HepG2 (cell line): ENCODE measurements around the gene TRMT2A. TPM values are rescaled to one million over a fixed set of nuclear protein-coding genes. Genes with fewer than 3 reads are reported as not detected.
A peak's percentile ranks its signal among the peaks of the same experiment; 100 is the strongest.

Experiments used
- ATAC-seq: fragments of 200-7000 bp; cut with Tn5 transposase; 3 replicates; pipeline ENCODE4 v1.9.1; 2020; ENCODE audit warnings: mild to moderate bottlenecking, moderate library complexity
- BruUV-seq: library from RNA; stranded (reverse); fragments of 400-500 nt; replicated peaks from 2 replicates; lab custom pipeline; 2021; lab: Mats Ljungman, UMichigan
- CTCF ChIA-PET: fragments of 300-600 bp; formaldehyde crosslinking; extraction: SDS; loops from one replicate; lab custom pipeline; 2021; ENCODE audit warnings: low total read pairs, inconsistent platforms, low intra/inter-chr PET ratio; lab: Yijun Ruan, JAX
- POLR2A ChIA-PET: fragments of 350-600 bp; sonication (Branson Sonifier 250); formaldehyde crosslinking; loops from one replicate; lab custom pipeline; 2020; ENCODE audit warnings: antibody characterized with exemption, inconsistent platforms; lab: Yijun Ruan, JAX
- DNase-seq: peaks from one replicate; pipeline ENCODE4 v3.0.0-alpha.2; 2015; ENCODE audit warnings: low spot score
- FAIRE-seq: peaks from 3 replicates; lab custom pipeline; 2011; peaks lifted over from hg19 to GRCh38; lab: Jason Lieb, UNC
- H2AFZ ChIP-seq: one replicate; pipeline ENCODE4 v1.6.1; 2011; ENCODE audit warnings: low read length, inconsistent platforms
- H3K27ac ChIP-seq: fragments of 300-600 bp; 3 replicates; pipeline ENCODE4 v1.8.0; 2011; ENCODE audit warnings: mixed run types, mild to moderate bottlenecking, mixed read lengths, low read length, inconsistent platforms; ENCODE audit not compliant: insufficient read depth; ENCODE audit errors: extremely low read length
- H3K27me3 ChIP-seq, 2 experiments: fragments of 200-600 bp in 1 of 2; 2 replicates in 1 of 2; 3 replicates in 1 of 2; pipeline versions ENCODE4 v1.6.0 to v1.8.0; 2011; ENCODE audit warnings: low read length in 2 of 2, mild to moderate bottlenecking in 2 of 2, moderate library complexity in 2 of 2, inconsistent platforms in 1 of 2; ENCODE audit not compliant: insufficient read depth in 2 of 2, control insufficient read depth in 1 of 2
- H3K36me3 ChIP-seq, 2 experiments: fragments of 200-600 bp in 1 of 2; replicated peaks in 1 of 2; 2 replicates in 1 of 2; 3 replicates in 1 of 2; pipeline versions ENCODE4 v1.5.1 to v1.8.0; 2011; ENCODE audit warnings: low read length in 2 of 2, inconsistent platforms in 1 of 2; ENCODE audit not compliant: insufficient read depth in 2 of 2, control insufficient read depth in 1 of 2
- H3K4me1 ChIP-seq: 2 replicates; pipeline ENCODE4 v1.5.1; 2012; ENCODE audit warnings: low read length, inconsistent platforms; ENCODE audit not compliant: insufficient read depth
- H3K4me2 ChIP-seq: 2 replicates; pipeline ENCODE4 v1.6.0; 2011; ENCODE audit warnings: low read depth, low read length, inconsistent platforms
- H3K4me3 ChIP-seq, 3 experiments: fragments of 200-600 bp in 1 of 3; sonication (generic), shearing (Covaris generic) in 1 of 3; replicated peaks in 1 of 3; 2 replicates each; pipeline ENCODE4 v1.5.1; 2011 to 2016; ENCODE audit warnings: low read length in 3 of 3, inconsistent platforms in 2 of 3, low read depth in 2 of 3, mild to moderate bottlenecking in 2 of 3, control low read depth in 1 of 3, mixed read lengths in 1 of 3; ENCODE audit not compliant: insufficient read depth in 1 of 3
- H3K79me2 ChIP-seq: one replicate; pipeline ENCODE4 v1.6.1; 2011; ENCODE audit warnings: low read length, inconsistent platforms; ENCODE audit not compliant: insufficient read depth
- H3K9ac ChIP-seq: 2 replicates; pipeline ENCODE4 v1.6.0; 2011; ENCODE audit warnings: mild to moderate bottlenecking, low read depth, low read length, inconsistent platforms; ENCODE audit not compliant: insufficient read depth
- H3K9me3 ChIP-seq: 2 replicates; pipeline ENCODE4 v1.5.1; 2012; ENCODE audit warnings: mild to moderate bottlenecking, low read length
- H4K20me1 ChIP-seq: 2 replicates; pipeline ENCODE4 v1.6.0; 2011; ENCODE audit warnings: inconsistent platforms, mild to moderate bottlenecking, low read length, moderate library complexity; ENCODE audit not compliant: insufficient read depth
- ATF6 ChIP-seq: sonication (generic); formaldehyde crosslinking; conservative IDR thresholded peaks from 2 replicates; pipeline ENCODE4 v1.4.0; 2020; ENCODE audit warnings: missing genetic modification reagents
- FIP1L1 ChIP-seq: fragments of 200-400 bp; formaldehyde crosslinking; IDR thresholded peaks from 2 replicates; pipeline ENCODE4 v1.6.1; 2018; ENCODE audit warnings: low read depth, mild to moderate bottlenecking, low read length, moderate library complexity, borderline replicate concordance; ENCODE audit not compliant: insufficient read depth
- FOXM1 ChIP-seq: sonication (generic); formaldehyde crosslinking; IDR thresholded peaks from 2 replicates; pipeline ENCODE4 v1.5.0; 2020; ENCODE audit warnings: missing genetic modification reagents
- MYNN ChIP-seq: sonication (generic); formaldehyde crosslinking; IDR thresholded peaks from 2 replicates; pipeline ENCODE4 v1.4.0; 2020; ENCODE audit warnings: mild to moderate bottlenecking, low read depth, missing genetic modification reagents
- TMF1 ChIP-seq: sonication (generic); formaldehyde crosslinking; IDR thresholded peaks from 2 replicates; pipeline ENCODE4 v1.8.1; 2022; ENCODE audit warnings: low read depth, missing genetic modification reagents
- ZBTB38 ChIP-seq: sonication (generic); formaldehyde crosslinking; IDR thresholded peaks from 2 replicates; pipeline ENCODE4 v1.5.1; 2020; ENCODE audit warnings: mild to moderate bottlenecking, missing genetic modification reagents
- ZFX ChIP-seq: sonication (generic); formaldehyde crosslinking; IDR thresholded peaks from 2 replicates; pipeline ENCODE4 v1.4.0; 2020; ENCODE audit warnings: mild to moderate bottlenecking, low read depth, missing genetic modification reagents, moderate library complexity
- WGBS: methylation state at CpG from one replicate; pipeline ENCODE4 v1.1.6; 2017; ENCODE audit warnings: low lambda C conversion rate; 5-methylcytosine and 5-hydroxymethylcytosine counted together
- in situ Hi-C: cut with HindIII; loops from 2 replicates; pipeline ENCODE4 v1.10.0; 2017; ENCODE audit warnings: low pct_unique_long_range_greater_than_20kb; ENCODE audit not compliant: extremely low pct_ligation_motif_present
- intact Hi-C: fragments of 100-400 bp; cut with micrococcal nuclease; formaldehyde crosslinking; loops from one replicate; pipeline ENCODE4 v1.10.0; 2022; ENCODE audit not compliant: unreplicated experiment
- polyA plus RNA-seq, 8 experiments: library from polyadenylated mRNA; depleted of rRNA in 3 of 8; stranded (reverse) in 7 of 8; unstranded in 1 of 8; fragments of >200 nt; fragmentation: Illumina TruSeq in 4 of 8; extraction: Trizol in 4 of 8; gene quantifications; 2 replicates each; pipeline versions ENCODE4 v1.2.1 to v1.2.3, GENCODE V29; 2011 to 2016; ENCODE audit warnings: low read depth in 4 of 8, missing spikeins in 1 of 8, mixed read lengths in 1 of 8; ENCODE audit not compliant: insufficient read depth in 1 of 8
- total RNA-seq, 5 experiments: library from RNA; depleted of rRNA; stranded (reverse); fragments of >200 nt; fragmentation: Illumina TruSeq; extraction: Trizol; gene quantifications; 2 replicates each; pipeline ENCODE4 v1.2.3, GENCODE V29; 2016; ENCODE audit warnings: low read depth in 1 of 5
- TF ChIP-seq, protein P1 (sequence below): sonication (generic); formaldehyde crosslinking; IDR thresholded peaks from 2 replicates; pipeline ENCODE4 v1.8.0; 2022; ENCODE audit warnings: missing genetic modification reagents, mild to moderate bottlenecking, inconsistent platforms, borderline replicate concordance
- TF ChIP-seq, protein P2 (sequence below): sonication (generic); formaldehyde crosslinking; IDR thresholded peaks from 2 replicates; pipeline ENCODE4 v1.4.0; 2020; ENCODE audit warnings: missing genetic modification reagents

TRMT2A gene
- total and polyA plus RNA-seq, 2 of the 13 experiments (the other 11 are each of a cell fraction or from before 2014, with no cell fraction given), result 24.0 to 30.3 TPM

DNA sequence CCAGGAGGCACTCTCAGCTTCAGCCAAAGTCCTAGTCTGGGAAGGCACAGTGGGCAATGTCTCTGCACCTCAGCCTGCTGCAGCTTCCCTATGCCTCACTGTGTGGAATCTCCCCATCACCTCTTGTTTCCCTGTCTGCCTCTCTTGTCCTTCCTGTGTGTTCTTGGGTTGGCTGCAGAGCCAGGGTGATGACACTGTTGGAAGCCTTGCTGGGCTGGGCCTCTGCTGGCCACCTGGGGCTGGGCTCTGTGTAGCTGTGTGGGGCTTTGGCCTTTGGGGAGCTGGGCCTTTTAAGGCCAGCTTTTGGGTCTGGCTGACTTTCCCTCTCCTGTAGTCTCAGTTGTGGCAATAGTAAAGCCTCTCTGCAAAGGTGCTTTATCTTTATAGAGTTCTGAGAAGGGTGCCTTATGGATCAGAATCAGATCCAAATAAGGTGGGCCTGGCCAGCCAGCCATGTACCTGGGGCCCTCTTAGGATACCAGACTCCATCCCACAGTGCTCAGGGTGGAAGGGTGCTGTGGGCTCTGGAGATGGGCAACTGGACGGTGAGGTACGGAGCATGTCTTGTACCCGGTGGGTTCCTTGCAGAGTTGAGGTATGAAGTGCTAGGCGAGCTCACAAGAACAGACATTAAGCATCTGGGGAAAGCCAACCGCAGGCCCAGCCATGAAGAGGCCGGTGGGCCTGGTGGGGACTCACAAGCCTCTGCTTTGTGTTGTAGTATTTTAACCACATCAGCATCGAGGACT lies 11.4 kb downstream of the TRMT2A start:
- Histone ChIP-seq H3K4me3 (no peak overlapping the region), H2AFZ (no peak overlapping the region), H4K20me1 (no peaks in the 10 kb centered on the region), H3K27ac (no peak overlapping the region), H3K36me3 (peaks cover 55 to 94% of the 10 kb centered on the region in 2 experiments), H3K9me3 (no peaks in the 10 kb centered on the region), H3K27me3 (no peaks in the 10 kb centered on the region), H3K79me2 (peaks cover 10% of the 10 kb centered on the region), H3K4me2 (no peak overlapping the region), H3K9ac (no peak overlapping the region), H3K4me1 (peaks cover 8% of the 10 kb centered on the region; the same call in 1 of the 2 replicates)
- TF ChIP-seq ZFX (CRISPR knock-in tag) (no peak), TMF1 (CRISPR knock-in tag) (no peak)
- TF ChIP-seq, protein P1, sequence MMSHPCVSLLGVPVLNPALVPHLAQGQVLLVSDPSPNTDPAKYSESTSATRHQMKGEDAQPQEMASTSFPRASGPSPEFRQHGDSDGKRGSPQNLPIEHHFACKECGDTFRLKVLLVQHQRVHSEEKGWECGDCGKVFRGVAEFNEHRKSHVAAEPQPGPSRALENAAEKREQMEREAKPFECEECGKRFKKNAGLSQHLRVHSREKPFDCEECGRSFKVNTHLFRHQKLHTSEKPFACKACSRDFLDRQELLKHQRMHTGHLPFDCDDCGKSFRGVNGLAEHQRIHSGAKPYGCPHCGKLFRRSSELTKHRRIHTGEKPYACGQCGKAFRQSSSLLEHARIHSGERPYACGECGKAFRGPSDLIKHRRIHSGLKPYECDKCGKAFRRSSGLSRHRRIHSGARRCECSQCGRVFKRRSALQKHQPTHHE, result no peak
- ATAC-seq (no peak), DNase-seq (no peak), FAIRE-seq (no peak)
- WGBS, result 97% methylated on average over 7 of the region's 7 CpGs
- CTCF ChIA-PET, result no interaction called here
- intact Hi-C loops, result no loop called here
- in situ Hi-C loops, result no loop called here
- BruUV-seq, result no TSS peak
- POLR2A ChIA-PET, result no interaction called here

DNA sequence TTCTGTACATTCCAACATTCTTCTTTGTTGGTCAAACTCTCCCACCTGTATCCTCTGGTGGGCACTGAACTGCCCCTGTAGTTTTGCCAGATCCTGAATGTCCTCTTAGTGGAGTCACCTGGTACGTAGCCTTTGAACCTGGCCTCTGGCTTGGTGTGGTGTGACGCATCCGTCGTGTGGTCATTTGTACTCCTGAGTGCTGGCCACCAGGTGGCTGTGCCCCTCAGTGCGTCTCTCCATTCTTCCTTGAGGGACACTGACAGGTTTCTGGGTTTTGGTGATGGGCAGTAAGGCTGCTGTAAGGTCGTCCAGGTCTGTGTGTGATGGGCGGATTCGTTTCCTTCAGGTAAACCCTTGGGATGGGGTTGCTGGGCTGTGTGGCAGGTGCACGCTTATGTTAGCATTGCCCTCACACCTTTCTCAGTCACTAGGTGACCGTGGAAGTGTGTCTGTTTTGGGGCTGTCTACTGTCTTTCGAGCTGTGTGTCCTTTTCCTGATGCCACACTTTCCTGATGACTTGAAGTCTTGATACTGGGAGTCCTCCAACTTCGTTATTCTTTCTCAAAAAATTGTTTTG lies 14.7 kb downstream of the TRMT2A start:
- DNase-seq (no peak), FAIRE-seq (no peak), ATAC-seq (peak; percentile 83)
- no TSS peak for BruUV-seq
- WGBS, result 86% methylated on average over 8 of the region's 12 CpGs
- POLR2A ChIA-PET, result no interaction called here
- Histone ChIP-seq H3K4me3 (no peak overlapping the region), H3K9ac (no peak overlapping the region), H3K27ac (no peak overlapping the region), H3K4me1 (peaks cover 8% of the 10 kb centered on the region; the same call in 1 of the 2 replicates), H4K20me1 (no peaks in the 10 kb centered on the region), H3K36me3 (peaks cover 45 to 88% of the 10 kb centered on the region in 2 experiments), H3K4me2 (no peak overlapping the region), H3K79me2 (peaks cover 17% of the 10 kb centered on the region), H3K27me3 (no peaks in the 10 kb centered on the region), H2AFZ (no peak overlapping the region), H3K9me3 (no peaks in the 10 kb centered on the region)
- CTCF ChIA-PET, result no interaction called here
- in situ Hi-C loops, result no loop called here
- intact Hi-C loops, result no loop called here
- TF ChIP-seq, protein P2, sequence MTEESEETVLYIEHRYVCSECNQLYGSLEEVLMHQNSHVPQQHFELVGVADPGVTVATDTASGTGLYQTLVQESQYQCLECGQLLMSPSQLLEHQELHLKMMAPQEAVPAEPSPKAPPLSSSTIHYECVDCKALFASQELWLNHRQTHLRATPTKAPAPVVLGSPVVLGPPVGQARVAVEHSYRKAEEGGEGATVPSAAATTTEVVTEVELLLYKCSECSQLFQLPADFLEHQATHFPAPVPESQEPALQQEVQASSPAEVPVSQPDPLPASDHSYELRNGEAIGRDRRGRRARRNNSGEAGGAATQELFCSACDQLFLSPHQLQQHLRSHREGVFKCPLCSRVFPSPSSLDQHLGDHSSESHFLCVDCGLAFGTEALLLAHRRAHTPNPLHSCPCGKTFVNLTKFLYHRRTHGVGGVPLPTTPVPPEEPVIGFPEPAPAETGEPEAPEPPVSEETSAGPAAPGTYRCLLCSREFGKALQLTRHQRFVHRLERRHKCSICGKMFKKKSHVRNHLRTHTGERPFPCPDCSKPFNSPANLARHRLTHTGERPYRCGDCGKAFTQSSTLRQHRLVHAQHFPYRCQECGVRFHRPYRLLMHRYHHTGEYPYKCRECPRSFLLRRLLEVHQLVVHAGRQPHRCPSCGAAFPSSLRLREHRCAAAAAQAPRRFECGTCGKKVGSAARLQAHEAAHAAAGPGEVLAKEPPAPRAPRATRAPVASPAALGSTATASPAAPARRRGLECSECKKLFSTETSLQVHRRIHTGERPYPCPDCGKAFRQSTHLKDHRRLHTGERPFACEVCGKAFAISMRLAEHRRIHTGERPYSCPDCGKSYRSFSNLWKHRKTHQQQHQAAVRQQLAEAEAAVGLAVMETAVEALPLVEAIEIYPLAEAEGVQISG (CRISPR knock-in tag), result no peak
- TF ChIP-seq ZBTB38 (CRISPR knock-in tag), result peak; percentile 66; the same call in 1 of the 2 replicates
- no peak for TF ChIP-seq FIP1L1
- TF ChIP-seq MYNN (CRISPR knock-in tag), result no peak
- TF ChIP-seq ATF6, result no peak
- TF ChIP-seq FOXM1 (CRISPR knock-in tag), result no peak
